Activated CD8-positive, alpha-beta T cell treated with anti-CD3 and anti-CD28 coated beads for 36 hours (primary cell): Measurements from ENCODE around the gene ATOH8. TPM values are rescaled to one million over a fixed set of nuclear protein-coding genes. Genes with fewer than 3 reads are reported as not detected.

Experiments
- ATAC-seq: fragments of 200-7000 bp; cut with Tn5 transposase; one replicate; pipeline ENCODE4 v1.10.0; 2021; ENCODE audit warnings: mild to moderate bottlenecking, moderate library complexity
- CTCF ChIA-PET: fragments of 350-600 bp; sonication (Branson Sonifier 250); formaldehyde crosslinking; loops from one replicate; lab custom pipeline; 2021; ENCODE audit warnings: antibody characterized with exemption; lab: Charles Lee
- POLR2A ChIA-PET: fragments of 350-600 bp; sonication (Branson Sonifier 250); formaldehyde crosslinking; loops from one replicate; lab custom pipeline; 2021; ENCODE audit warnings: antibody characterized with exemption; lab: Charles Lee
- DNase-seq: peaks from one replicate; pipeline ENCODE4 v3.0.0-alpha.2; 2020
- H3K27ac Mint-ChIP-seq: one replicate; pipeline ENCODE4 v1.8.0; 2021; ENCODE audit warnings: mild to moderate bottlenecking, mixed read lengths
- H3K27me3 Mint-ChIP-seq: one replicate; pipeline ENCODE4 v1.8.0; 2021; ENCODE audit warnings: mixed read lengths
- H3K36me3 Mint-ChIP-seq: one replicate; pipeline ENCODE4 v1.8.0; 2021; ENCODE audit warnings: low read depth, mixed read lengths
- H3K4me1 Mint-ChIP-seq: one replicate; pipeline ENCODE4 v1.8.0; 2021; ENCODE audit warnings: low read depth, mixed read lengths
- H3K4me3 Mint-ChIP-seq: one replicate; pipeline ENCODE4 v1.8.0; 2021; ENCODE audit warnings: mild to moderate bottlenecking, moderate library complexity, mixed read lengths
- H3K9me3 Mint-ChIP-seq: one replicate; pipeline ENCODE4 v1.8.0; 2021; ENCODE audit warnings: mixed read lengths
- intact Hi-C: fragments of 100-400 bp; cut with micrococcal nuclease; formaldehyde crosslinking; loops from one replicate; pipeline ENCODE4 v1.10.0; 2022
- total RNA-seq, 2 experiments: library from RNA; stranded (reverse); gene quantifications; one replicate each; pipeline ENCODE4 v1.2.3, GENCODE V29; 2021
- TF ChIP-seq, protein P1 (sequence below): fragments of 200-600 bp; IDR thresholded peaks from one replicate; pipeline ENCODE4 v1.8.0; 2022; ENCODE audit warnings: antibody characterized with exemption, mild to moderate bottlenecking

ATOH8 gene
- total RNA-seq, 2 experiments from 2014 or later = not detected

DNA sequence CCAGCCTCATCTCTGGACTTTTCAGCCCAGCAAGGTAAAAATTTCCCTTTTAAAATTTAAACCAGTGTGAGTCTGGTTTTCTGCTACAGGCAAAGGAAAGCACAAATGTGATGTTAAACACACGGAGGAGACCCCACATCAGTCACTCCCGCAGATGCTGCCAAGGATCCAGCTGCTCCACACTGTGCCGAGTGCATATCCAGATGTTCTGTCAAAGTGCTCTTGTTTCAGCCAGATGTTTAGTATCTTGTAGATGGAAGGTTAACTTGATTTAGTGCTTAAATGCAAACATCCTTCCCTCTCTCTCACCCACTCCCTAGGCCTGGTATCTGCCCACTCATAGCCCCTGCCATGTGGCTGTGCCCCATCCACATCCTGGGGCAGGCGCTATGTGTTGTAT is 15.8 kb upstream of the ATOH8 start:
- Mint-ChIP-seq H3K4me1 (no peaks in the 10 kb centered on the region), H3K27me3 (peaks cover 16% of the 10 kb centered on the region), H3K4me3 (no peak overlapping the region), H3K36me3 (no peaks in the 10 kb centered on the region), H3K9me3 (no peaks in the 10 kb centered on the region), H3K27ac (no peak overlapping the region)
- no peak for ATAC-seq
- ChIA-PET POLR2A (interaction anchor here (0.7 to 1.2 kb wide), 2 partner anchors 26 to 38 kb away, joined by 3 read pairs; no protein-coding TSS in a partner anchor), CTCF (interaction anchor here (1.0 to 3.8 kb wide), 2 partner anchors 9 to 76 kb away, joined by 4 to 26 read pairs; no protein-coding TSS in a partner anchor)
- intact Hi-C loops = no loop called here
- TF ChIP-seq, protein P1, sequence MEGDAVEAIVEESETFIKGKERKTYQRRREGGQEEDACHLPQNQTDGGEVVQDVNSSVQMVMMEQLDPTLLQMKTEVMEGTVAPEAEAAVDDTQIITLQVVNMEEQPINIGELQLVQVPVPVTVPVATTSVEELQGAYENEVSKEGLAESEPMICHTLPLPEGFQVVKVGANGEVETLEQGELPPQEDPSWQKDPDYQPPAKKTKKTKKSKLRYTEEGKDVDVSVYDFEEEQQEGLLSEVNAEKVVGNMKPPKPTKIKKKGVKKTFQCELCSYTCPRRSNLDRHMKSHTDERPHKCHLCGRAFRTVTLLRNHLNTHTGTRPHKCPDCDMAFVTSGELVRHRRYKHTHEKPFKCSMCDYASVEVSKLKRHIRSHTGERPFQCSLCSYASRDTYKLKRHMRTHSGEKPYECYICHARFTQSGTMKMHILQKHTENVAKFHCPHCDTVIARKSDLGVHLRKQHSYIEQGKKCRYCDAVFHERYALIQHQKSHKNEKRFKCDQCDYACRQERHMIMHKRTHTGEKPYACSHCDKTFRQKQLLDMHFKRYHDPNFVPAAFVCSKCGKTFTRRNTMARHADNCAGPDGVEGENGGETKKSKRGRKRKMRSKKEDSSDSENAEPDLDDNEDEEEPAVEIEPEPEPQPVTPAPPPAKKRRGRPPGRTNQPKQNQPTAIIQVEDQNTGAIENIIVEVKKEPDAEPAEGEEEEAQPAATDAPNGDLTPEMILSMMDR = no peak
- DNase-seq = no peak

DNA sequence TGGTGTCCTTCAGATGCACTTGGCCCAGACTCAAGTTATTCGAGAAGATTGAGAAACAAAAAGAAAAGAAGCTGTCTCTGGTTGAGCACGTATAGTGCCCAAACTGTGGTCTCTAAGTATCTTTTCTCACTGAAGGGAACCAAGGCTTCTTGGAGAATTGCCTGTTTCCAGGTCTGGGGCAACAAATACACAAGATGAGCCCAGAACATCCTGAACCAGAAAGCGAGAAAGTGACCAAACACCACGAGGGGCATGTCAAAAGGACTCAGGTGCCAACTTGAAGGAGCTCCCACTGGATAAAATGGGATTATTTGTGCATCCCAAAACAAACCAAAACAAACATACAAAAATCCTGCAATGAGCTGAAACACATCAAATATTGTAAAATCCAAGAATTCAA is 13.6 kb upstream of the ATOH8 start:
- no peaks in the 10 kb centered on the region for H3K9me3 Mint-ChIP-seq
- TF ChIP-seq, protein P1 = no peak
- H3K27me3 Mint-ChIP-seq = peaks cover 26% of the 10 kb centered on the region
- ChIA-PET POLR2A (interaction anchor here (0.7 to 1.6 kb wide), 2 partner anchors 21 to 23 kb away, joined by 3 to 5 read pairs; no protein-coding TSS in a partner anchor), CTCF (interaction anchor here (0.7 to 3.8 kb wide), 5 partner anchors 10 to 87 kb away, joined by 3 to 26 read pairs (median 5); no protein-coding TSS in a partner anchor)
- H3K27ac Mint-ChIP-seq = no peak overlapping the region
- DNase-seq (no peak), ATAC-seq (no peak)
- no peaks in the 10 kb centered on the region for H3K36me3 Mint-ChIP-seq
- intact Hi-C loops = no loop called here
- no peak overlapping the region for H3K4me3 Mint-ChIP-seq
- H3K4me1 Mint-ChIP-seq = no peaks in the 10 kb centered on the region

DNA sequence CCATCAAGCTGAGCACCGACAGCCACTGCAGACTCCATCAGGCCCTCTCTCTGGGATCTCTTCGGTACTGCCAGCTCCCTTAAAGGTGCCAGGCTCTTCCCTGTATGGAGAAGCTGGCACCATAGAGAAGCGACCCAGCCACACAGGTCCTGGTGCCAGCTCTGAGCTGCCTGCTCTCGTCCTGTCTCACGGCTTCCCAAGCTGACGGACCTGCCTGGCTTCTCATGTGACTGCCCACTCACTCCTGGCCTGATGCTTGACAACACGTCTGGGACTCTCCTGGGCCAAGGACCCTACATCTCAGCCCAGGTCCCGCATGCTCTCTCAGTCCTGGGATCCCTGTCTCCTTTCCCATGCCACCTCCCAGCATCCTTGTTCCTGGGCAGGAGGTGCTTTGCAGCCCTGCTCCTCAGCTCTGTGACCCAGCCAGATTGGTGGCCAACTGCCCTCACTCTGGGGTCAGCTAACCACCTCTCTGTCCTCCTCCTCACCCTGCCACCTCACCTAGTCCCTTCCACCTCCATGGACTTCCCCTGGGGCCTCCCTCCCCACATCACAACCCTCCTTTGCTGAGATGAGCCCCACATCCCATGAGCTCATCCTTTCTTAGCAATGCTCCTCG is 12.5 kb upstream of the ATOH8 start:
- CTCF ChIA-PET = interaction anchor here (0.8 to 6.4 kb wide), 4 partner anchors 9 to 73 kb away, joined by 3 to 32 read pairs (median 12); no protein-coding TSS in a partner anchor
- H3K4me3 Mint-ChIP-seq = no peak overlapping the region
- TF ChIP-seq, protein P1 = no peak
- no peaks in the 10 kb centered on the region for H3K9me3 Mint-ChIP-seq
- no peak for ATAC-seq
- H3K27me3 Mint-ChIP-seq = peaks cover 29% of the 10 kb centered on the region
- POLR2A ChIA-PET = interaction anchor here (1.6 kb wide), 1 partner anchor 22 kb away, joined by 5 read pairs; no protein-coding TSS in a partner anchor
- DNase-seq = no peak
- no peaks in the 10 kb centered on the region for H3K4me1 Mint-ChIP-seq
- H3K36me3 Mint-ChIP-seq = no peaks in the 10 kb centered on the region
- intact Hi-C loops = no loop called here
- H3K27ac Mint-ChIP-seq = no peak overlapping the region

DNA sequence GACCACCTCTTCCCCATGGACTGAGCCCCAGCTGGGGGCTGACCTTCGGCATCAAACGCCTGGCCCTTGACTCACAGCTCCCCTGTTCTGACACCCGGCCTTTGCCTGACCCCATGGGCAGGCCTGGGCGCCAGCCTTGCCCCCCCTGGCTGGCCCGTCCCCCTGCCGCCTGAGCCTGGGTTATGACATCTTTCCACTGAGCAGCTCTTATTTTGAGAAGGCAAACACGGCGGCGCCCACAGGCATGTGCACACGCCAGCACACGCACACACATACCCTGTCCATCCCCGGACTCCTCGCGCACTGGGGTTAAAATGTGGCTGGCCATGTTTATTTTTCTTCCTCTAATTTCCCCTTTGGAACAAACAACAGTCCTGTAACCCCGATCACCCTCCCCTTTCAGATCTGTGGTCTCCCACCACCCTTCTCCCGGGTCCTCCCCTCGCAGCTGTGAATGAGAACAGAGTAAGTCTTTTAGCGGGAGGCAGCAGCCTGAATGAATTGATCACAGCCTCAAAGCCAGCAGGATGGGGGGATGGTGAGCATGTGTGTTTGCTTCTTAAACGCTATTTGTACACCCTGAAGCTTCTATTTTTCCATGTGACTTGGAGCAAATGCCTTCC is 11.8 kb upstream of the ATOH8 start:
- DNase-seq = no peak
- peaks cover 29% of the 10 kb centered on the region for H3K27me3 Mint-ChIP-seq
- POLR2A ChIA-PET = no interaction called here
- no peaks in the 10 kb centered on the region for H3K4me1 Mint-ChIP-seq
- H3K36me3 Mint-ChIP-seq = no peaks in the 10 kb centered on the region
- no peaks in the 10 kb centered on the region for H3K9me3 Mint-ChIP-seq
- TF ChIP-seq, protein P1 = no peak
- H3K4me3 Mint-ChIP-seq = no peak overlapping the region
- H3K27ac Mint-ChIP-seq = no peak overlapping the region
- intact Hi-C loops = no loop called here
- CTCF ChIA-PET = interaction anchor here (0.8 to 6.4 kb wide), 5 partner anchors 9 to 72 kb away, joined by 3 to 32 read pairs (median 7); no protein-coding TSS in a partner anchor
- no peak for ATAC-seq
